ENCODE results near the gene SERPINF2.
A peak's percentile ranks its signal among the peaks of the same experiment; 100 is the strongest.
"Not testable (repeated sequence)": the region's sequence is repeated elsewhere in the genome, so short reads cannot be mapped to it uniquely, and the experiment has no call there.

SERPINF2 gene

GRCh38 chr17:1796800-1797199, 54.1 kb downstream of the SERPINF2 start:
- H4K12ac ChIP-seq (ENCODE audit: low read depth, low read length) = no peak overlapping the region
- no CpG with 5 or more reads among the region's 1 CpG for WGBS (ENCODE audit: extremely low coverage, insufficient coverage, insufficient read length)

GRCh38 chr17:1797323-1797722, 54.7 kb downstream of the SERPINF2 start:
- Histone ChIP-seq H3K14ac (ENCODE audit: low read length) (no peak overlapping the region), H4K12ac (ENCODE audit: low read depth, low read length) (no peak overlapping the region), H2BK5ac (ENCODE audit: low read depth, low read length, poor library complexity) (no peak overlapping the region), H2BK120ac (ENCODE audit: insufficient read depth, low read length, poor library complexity) (no peak overlapping the region), H2BK12ac (ENCODE audit: low read length) (no peak overlapping the region), H3K4me3 (ENCODE audit: low read depth, low read length) (no peak overlapping the region), H3K27me3 (ENCODE audit: insufficient read depth, low read length) (no peaks in the 10 kb centered on the region), H3K9ac (ENCODE audit: low read length) (no peak overlapping the region), H4K91ac (ENCODE audit: low read depth, low read length) (no peak overlapping the region), H3K18ac (ENCODE audit: low read length) (peak overlapping the region; percentile 35), H3K4me2 (ENCODE audit: low read length) (no peak overlapping the region), H2AFZ (ENCODE audit: insufficient read depth, low read length, poor library complexity) (no peak overlapping the region), H3K79me2 (ENCODE audit: control insufficient read depth, insufficient read depth, low read length, poor library complexity) (no peaks in the 10 kb centered on the region), H3K4me1 (ENCODE audit: control insufficient read depth in 1 of 2, insufficient read depth in 2 of 2, low read length in 2 of 2) (peaks cover 12% of the 10 kb centered on the region in 2 experiments), H3K79me1 (ENCODE audit: low read length) (peaks cover 8% of the 10 kb centered on the region), H3K23ac (ENCODE audit: low read length) (no peak overlapping the region), H3K36me3 (ENCODE audit: control insufficient read depth in 1 of 2, insufficient read depth in 2 of 2, low read length in 2 of 2) (peaks cover 6 to 14% of the 10 kb centered on the region in 2 experiments), H3K9me3 (ENCODE audit: insufficient read depth, low read depth, low read length) (no peaks in the 10 kb centered on the region), H2AK5ac (ENCODE audit: low read length) (no peak overlapping the region), H4K8ac (ENCODE audit: low read depth, low read length) (no peak overlapping the region), H3K27ac (ENCODE audit: low read depth, low read length) (no peak overlapping the region), H3K4ac (ENCODE audit: low read depth, low read length) (no peak overlapping the region)
- no CpG with 5 or more reads among the region's 3 CpGs for WGBS (ENCODE audit: extremely low coverage, insufficient coverage, insufficient read length)
- no peak for DNase-seq

More at GRCh38 chr17:1796800-1797199, 54.1 kb downstream of the SERPINF2 start:
- Histone ChIP-seq H3K27me3 (ENCODE audit: insufficient read depth, low read length) (no peaks in the 10 kb centered on the region), H4K91ac (ENCODE audit: low read depth, low read length) (no peak overlapping the region), H2BK120ac (ENCODE audit: insufficient read depth, low read length, poor library complexity) (no peak overlapping the region), H2BK5ac (ENCODE audit: low read depth, low read length, poor library complexity) (no peak overlapping the region), H3K4me2 (ENCODE audit: low read length) (no peak overlapping the region), H2BK12ac (ENCODE audit: low read length) (no peak overlapping the region), H3K79me2 (ENCODE audit: control insufficient read depth, insufficient read depth, low read length, poor library complexity) (peaks cover 2% of the 10 kb centered on the region), H3K14ac (ENCODE audit: low read length) (no peak overlapping the region), H3K4ac (ENCODE audit: low read depth, low read length) (no peak overlapping the region), H3K4me3 (ENCODE audit: low read depth, low read length) (no peak overlapping the region), H3K23ac (ENCODE audit: low read length) (no peak overlapping the region), H3K27ac (ENCODE audit: low read depth, low read length) (no peak overlapping the region), H3K4me1 (ENCODE audit: control insufficient read depth in 1 of 2, insufficient read depth in 2 of 2, low read length in 2 of 2) (peaks cover 15% of the 10 kb centered on the region in 2 experiments), H3K36me3 (ENCODE audit: control insufficient read depth in 1 of 2, insufficient read depth in 2 of 2, low read length in 2 of 2) (peaks cover 6 to 12% of the 10 kb centered on the region in 2 experiments), H3K79me1 (ENCODE audit: low read length) (peaks cover 11% of the 10 kb centered on the region), H2AFZ (ENCODE audit: insufficient read depth, low read length, poor library complexity) (no peak overlapping the region), H3K9me3 (ENCODE audit: insufficient read depth, low read depth, low read length) (no peaks in the 10 kb centered on the region), H3K9ac (ENCODE audit: low read length) (no peak overlapping the region), H4K8ac (ENCODE audit: low read depth, low read length) (no peak overlapping the region), H2AK5ac (ENCODE audit: low read length) (no peak overlapping the region), H3K18ac (ENCODE audit: low read length) (no peak overlapping the region)
- no peak for DNase-seq

GRCh38 chr17:1797846-1798245, 55.2 kb downstream of the SERPINF2 start:
- Histone ChIP-seq H3K4me1 (ENCODE audit: control insufficient read depth in 1 of 2, insufficient read depth in 2 of 2, low read length in 2 of 2) (peaks cover 10% of the 10 kb centered on the region in 2 experiments), H3K36me3 (ENCODE audit: control insufficient read depth in 1 of 2, insufficient read depth in 2 of 2, low read length in 2 of 2) (peaks cover 8 to 16% of the 10 kb centered on the region in 2 experiments)
- H2BK12ac ChIP-seq (ENCODE audit: low read length); H2BK120ac ChIP-seq (ENCODE audit: insufficient read depth, low read length, poor library complexity); H3K4me2 ChIP-seq (ENCODE audit: low read length); H3K9me3 ChIP-seq (ENCODE audit: insufficient read depth, low read depth, low read length); H4K8ac ChIP-seq (ENCODE audit: low read depth, low read length); H3K9ac ChIP-seq (ENCODE audit: low read length); H2BK5ac ChIP-seq (ENCODE audit: low read depth, low read length, poor library complexity); H3K4me3 ChIP-seq (ENCODE audit: low read depth, low read length); H3K27me3 ChIP-seq (ENCODE audit: insufficient read depth, low read length); H3K79me1 ChIP-seq (ENCODE audit: low read length); H2AFZ ChIP-seq (ENCODE audit: insufficient read depth, low read length, poor library complexity); H3K4ac ChIP-seq (ENCODE audit: low read depth, low read length); H4K91ac ChIP-seq (ENCODE audit: low read depth, low read length); H3K18ac ChIP-seq (ENCODE audit: low read length); DNase-seq; H3K79me2 ChIP-seq (ENCODE audit: control insufficient read depth, insufficient read depth, low read length, poor library complexity); H3K23ac ChIP-seq (ENCODE audit: low read length); H2AK5ac ChIP-seq (ENCODE audit: low read length); H3K27ac ChIP-seq (ENCODE audit: low read depth, low read length); H4K12ac ChIP-seq (ENCODE audit: low read depth, low read length); H3K14ac ChIP-seq (ENCODE audit: low read length): not testable (repeated sequence)
- no CpG with 5 or more reads among the region's 8 CpGs for WGBS (ENCODE audit: extremely low coverage, insufficient coverage, insufficient read length)

- Histone ChIP-seq H3K27me3 (ENCODE audit: insufficient read depth, low read length) (no peaks in the 10 kb centered on the region), H3K9me3 (ENCODE audit: insufficient read depth, low read depth, low read length) (no peaks in the 10 kb centered on the region), H2AK5ac (ENCODE audit: low read length) (no peak overlapping the region), H2BK120ac (ENCODE audit: insufficient read depth, low read length, poor library complexity) (no peak overlapping the region), H4K8ac (ENCODE audit: low read depth, low read length) (no peak overlapping the region), H3K79me1 (ENCODE audit: low read length) (no peaks in the 10 kb centered on the region), H3K18ac (ENCODE audit: low read length) (no peak overlapping the region), H3K4ac (ENCODE audit: low read depth, low read length) (no peak overlapping the region), H3K9ac (ENCODE audit: low read length) (no peak overlapping the region), H3K4me3 (ENCODE audit: low read depth, low read length) (no peak overlapping the region), H3K36me3 (ENCODE audit: control insufficient read depth in 1 of 2, insufficient read depth in 2 of 2, low read length in 2 of 2) (peaks cover 19 to 22% of the 10 kb centered on the region in 2 experiments), H3K27ac (ENCODE audit: low read depth, low read length) (no peak overlapping the region), H3K4me2 (ENCODE audit: low read length) (no peak overlapping the region), H3K14ac (ENCODE audit: low read length) (no peak overlapping the region), H2AFZ (ENCODE audit: insufficient read depth, low read length, poor library complexity) (no peak overlapping the region), H3K79me2 (ENCODE audit: control insufficient read depth, insufficient read depth, low read length, poor library complexity) (no peaks in the 10 kb centered on the region), H2BK5ac (ENCODE audit: low read depth, low read length, poor library complexity) (no peak overlapping the region), H4K91ac (ENCODE audit: low read depth, low read length) (no peak overlapping the region), H3K23ac (ENCODE audit: low read length) (no peak overlapping the region), H4K12ac (ENCODE audit: low read depth, low read length) (no peak overlapping the region), H2BK12ac (ENCODE audit: low read length) (no peak overlapping the region), H3K4me1 (ENCODE audit: control insufficient read depth in 1 of 2, insufficient read depth in 2 of 2, low read length in 2 of 2) (peaks cover 3% of the 10 kb centered on the region in 2 experiments)
- no CpG with 5 or more reads among the region's 7 CpGs for WGBS (ENCODE audit: extremely low coverage, insufficient coverage, insufficient read length)
- DNase-seq = no peak
Measured at GRCh38 chr17:1800240-1800639, 57.6 kb downstream of the SERPINF2 start.

Measured in trophoblast cell (in vitro differentiated cells and primary cell).